ENCODE data around the gene IQCE. TPM values are rescaled to one million over a fixed set of nuclear protein-coding genes. Genes with fewer than 3 reads are reported as not detected.

The IQCE gene
- total RNA-seq, 1 experiment from 2014 or later: 44.8 TPM

DNA sequence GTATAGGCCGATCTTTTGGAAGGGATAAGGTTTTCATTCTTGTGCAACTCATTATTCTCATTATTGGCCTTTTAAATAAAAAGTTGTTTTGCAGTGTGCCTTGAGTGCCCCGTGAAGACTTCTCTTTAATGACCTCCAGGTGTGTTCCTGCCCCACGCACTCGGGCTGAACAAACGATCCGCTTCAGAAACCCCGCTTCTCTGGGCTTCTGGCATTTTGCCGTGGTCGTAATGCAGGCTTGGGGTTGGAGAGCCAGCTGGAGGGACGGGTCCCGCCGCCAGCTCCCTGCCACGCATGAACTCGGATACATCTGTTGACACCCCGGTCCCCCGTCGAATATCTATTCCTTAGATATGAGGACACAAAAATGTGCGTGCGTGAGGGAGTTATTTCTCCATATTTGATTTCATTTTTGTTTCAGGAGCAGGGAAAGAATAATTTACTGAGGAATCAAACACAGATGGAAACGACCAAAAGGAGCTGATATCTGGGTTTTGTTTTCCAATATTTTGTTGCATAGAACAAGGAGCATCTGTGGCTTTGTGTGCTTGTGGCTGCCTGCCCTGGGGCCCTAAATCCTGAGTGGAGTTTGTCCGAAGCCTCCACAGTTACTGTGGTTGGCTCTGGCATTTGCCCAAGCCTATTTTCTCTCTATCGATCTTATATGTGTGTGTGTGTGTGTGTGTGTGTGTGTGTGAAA is 56.0 kb downstream of the IQCE start:
- no peak overlapping the region for H3K27ac ChIP-seq (ENCODE audit: low read length)
- ChIA-PET CTCF (no interaction called here), POLR2A (no interaction called here)
- no peaks in the 10 kb centered on the region for H3K9me3 ChIP-seq (ENCODE audit: control insufficient read depth, insufficient read depth, low read depth, low read length)
- no peak overlapping the region for H3K4me3 ChIP-seq (ENCODE audit: low read depth in 2 of 2, low read length in 2 of 2)
- DNase-seq (ENCODE audit: low read depth, low spot score) (no peak), ATAC-seq (no peak)
- in situ Hi-C loops (cut with HindIII; ENCODE audit: low pct_unique_long_range_greater_than_20kb, low sequenced_read_pairs): no loop called here
- no TSS peak for BruUV-seq (replicated peaks)
- TF ChIP-seq TCF7L2 (IDR thresholded peaks at IDR 0.05; ENCODE audit: low read depth, low read length) (no peak), SIN3A (IDR thresholded peaks at IDR 0.05; ENCODE audit: borderline replicate concordance, insufficient read depth, low read depth, low read length) (no peak), CTCF (IDR thresholded peaks at IDR 0.05) (no peak), REST (IDR thresholded peaks at IDR 0.05; ENCODE audit: insufficient read depth in 1 of 2, low read depth in 2 of 2, low read length in 1 of 2) (no peak), POLR2AphosphoS5 (IDR thresholded peaks at IDR 0.05; ENCODE audit: low read depth, low read length) (no peak)
- no peaks in the 10 kb centered on the region for H3K36me3 ChIP-seq (ENCODE audit: control insufficient read depth, insufficient read depth, low read length)
- intact Hi-C loops (cut with micrococcal nuclease; ENCODE audit: unreplicated experiment): no loop called here
- no peaks in the 10 kb centered on the region for H3K27me3 ChIP-seq (ENCODE audit: control insufficient read depth, insufficient read depth, low read length)
- H3K4me1 ChIP-seq (ENCODE audit: control insufficient read depth, insufficient read depth, low read length): no peaks in the 10 kb centered on the region; the same call in 1 of the 2 replicates

GRCh38 chr7:2616387-2617324 is 57.9 kb downstream of the IQCE start:
- intact Hi-C loops (cut with micrococcal nuclease; ENCODE audit: unreplicated experiment): no loop called here
- TF ChIP-seq TCF7L2 (IDR thresholded peaks at IDR 0.05; ENCODE audit: low read depth, low read length) (no peak), CTCF (IDR thresholded peaks at IDR 0.05) (no peak), POLR2AphosphoS5 (IDR thresholded peaks at IDR 0.05; ENCODE audit: low read depth, low read length) (no peak), REST (IDR thresholded peaks at IDR 0.05; ENCODE audit: insufficient read depth in 1 of 2, low read depth in 2 of 2, low read length in 1 of 2) (no peak), SIN3A (IDR thresholded peaks at IDR 0.05; ENCODE audit: borderline replicate concordance, insufficient read depth, low read depth, low read length) (no peak)
- no TSS peak for BruUV-seq (replicated peaks)
- in situ Hi-C loops (cut with HindIII; ENCODE audit: low pct_unique_long_range_greater_than_20kb, low sequenced_read_pairs): no loop called here
- CTCF ChIA-PET: interaction anchor here (0.7 kb wide), 1 partner anchor 142 kb away, joined by 3 read pairs; no protein-coding TSS in a partner anchor
- Histone ChIP-seq H3K9me3 (ENCODE audit: control insufficient read depth, insufficient read depth, low read depth, low read length) (no peaks in the 10 kb centered on the region), H3K4me1 (ENCODE audit: control insufficient read depth, insufficient read depth, low read length) (peaks cover 5% of the 10 kb centered on the region), H3K27me3 (ENCODE audit: control insufficient read depth, insufficient read depth, low read length) (no peaks in the 10 kb centered on the region), H3K4me3 (ENCODE audit: low read depth in 2 of 2, low read length in 2 of 2) (no peak overlapping the region), H3K36me3 (ENCODE audit: control insufficient read depth, insufficient read depth, low read length) (no peaks in the 10 kb centered on the region), H3K27ac (ENCODE audit: low read length) (no peak overlapping the region)
- no peak for DNase-seq (ENCODE audit: low read depth, low spot score)
- POLR2A ChIA-PET: interaction anchor here (0.5 to 0.6 kb wide), 2 partner anchors 15 to 1265 kb away, joined by 7 to 9 read pairs; no protein-coding TSS in a partner anchor
- ATAC-seq: no peak
